ENCODE data around the gene TBC1D9. TPM values are rescaled to one million over a fixed set of nuclear protein-coding genes. Genes with fewer than 3 reads are reported as not detected.

Gene TBC1D9
- polyA plus RNA-seq, 3 donors from 2014 or later: 0.21 to 1.1 (median 0.22) TPM

DNA sequence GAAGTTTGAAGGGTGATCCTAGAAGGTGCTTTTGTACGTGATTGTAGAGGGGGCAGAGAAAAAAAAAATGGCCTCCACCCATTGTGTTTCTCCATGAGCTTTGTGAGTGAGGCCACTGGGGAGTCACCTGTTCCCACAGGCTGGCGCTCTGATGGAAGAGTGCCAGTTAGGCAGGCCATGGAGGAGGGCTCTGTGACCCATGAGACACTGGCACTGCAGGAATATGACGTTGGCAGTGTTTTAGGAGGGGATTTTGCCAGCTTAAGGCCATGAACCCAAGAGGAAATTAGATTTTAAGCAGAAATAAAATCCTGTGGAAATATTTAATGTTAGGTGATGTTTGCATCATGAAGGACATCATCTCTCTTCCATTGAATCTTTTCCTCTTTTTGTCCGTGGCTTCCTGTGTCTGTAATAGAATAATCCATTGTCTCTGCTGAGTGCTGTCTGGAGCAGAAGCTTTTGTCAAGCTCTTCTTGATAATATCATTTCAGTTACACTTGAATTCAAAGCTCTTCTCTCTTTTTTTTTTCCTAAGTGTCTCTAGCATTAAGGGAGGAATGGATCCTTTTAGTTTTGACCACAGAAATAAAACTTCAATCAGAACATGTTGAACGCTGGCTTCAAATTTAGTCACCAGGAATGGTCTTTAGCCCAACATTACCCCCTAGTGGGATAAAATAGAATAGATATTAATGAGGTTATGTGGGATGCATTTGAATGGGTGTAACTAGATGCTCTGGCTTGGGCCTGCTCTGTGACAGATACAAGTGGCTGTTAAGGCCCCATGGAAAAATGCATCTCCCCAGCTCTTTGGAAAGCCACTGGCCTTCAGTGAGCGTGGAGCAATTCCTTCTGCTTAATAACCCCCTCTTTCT is 146.4 kb downstream of the TBC1D9 start:
- H3K27me3 Mint-ChIP-seq (ENCODE audit: low read depth in 3 of 3): peaks cover 2 to 5% (median 2%) of the 10 kb centered on the region in 3 donors
- no peaks in the 10 kb centered on the region for H3K36me3 Mint-ChIP-seq
- H3K4me1 Mint-ChIP-seq: no peaks in the 10 kb centered on the region
- H3K4me3 Mint-ChIP-seq: no peak overlapping the region
- H3K9me3 Mint-ChIP-seq: no peaks in the 10 kb centered on the region
- H3K27ac Mint-ChIP-seq: no peak overlapping the region
- no peak for DNase-seq

- no peak overlapping the region for H3K4me3 Mint-ChIP-seq
- H3K27me3 Mint-ChIP-seq (ENCODE audit: low read depth in 3 of 3): peaks cover 1 to 5% (median 2%) of the 10 kb centered on the region in 3 donors
- no peak for DNase-seq
- H3K27ac Mint-ChIP-seq: no peak overlapping the region
- no peaks in the 10 kb centered on the region for H3K4me1 Mint-ChIP-seq
- H3K36me3 Mint-ChIP-seq: no peaks in the 10 kb centered on the region
- H3K9me3 Mint-ChIP-seq: no peaks in the 10 kb centered on the region
Measured at GRCh38 chr4:140607852-140608251, 148.3 kb downstream of the TBC1D9 start.

GRCh38 chr4:140604544-140604943 is 151.6 kb downstream of the TBC1D9 start:
- no peaks in the 10 kb centered on the region for H3K9me3 Mint-ChIP-seq
- no peak for DNase-seq

DNA sequence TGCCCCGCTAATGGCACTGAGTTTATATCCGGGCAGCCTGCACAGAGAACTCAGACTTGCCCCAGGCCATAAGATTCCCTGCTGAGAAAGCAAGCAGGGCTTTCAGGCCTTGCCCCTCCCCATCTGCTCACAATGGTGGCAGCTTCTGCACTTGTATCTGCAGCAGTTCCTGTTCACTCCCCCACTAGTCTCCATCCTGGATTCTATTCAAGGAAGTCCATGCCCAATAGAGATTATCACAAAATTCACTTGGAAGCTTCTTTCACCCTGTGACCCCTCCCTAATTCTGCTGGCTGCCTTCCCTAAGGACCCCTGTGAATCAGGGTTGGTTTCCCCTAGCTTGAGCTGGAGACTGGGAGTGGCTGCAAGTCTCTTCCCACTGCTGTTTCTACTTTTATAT is 152.9 kb downstream of the TBC1D9 start:
- H3K4me1 Mint-ChIP-seq: no peaks in the 10 kb centered on the region
- H3K27ac Mint-ChIP-seq: no peak overlapping the region
- DNase-seq: no peak
- H3K4me3 Mint-ChIP-seq: no peak overlapping the region
- H3K9me3 Mint-ChIP-seq: no peaks in the 10 kb centered on the region
- peaks cover 2 to 7% (median 4%) of the 10 kb centered on the region in 3 donors for H3K27me3 Mint-ChIP-seq (ENCODE audit: low read depth in 3 of 3)
- H3K36me3 Mint-ChIP-seq: no peaks in the 10 kb centered on the region

More at GRCh38 chr4:140604544-140604943, 151.6 kb downstream of the TBC1D9 start:
- peaks cover 2 to 5% (median 2%) of the 10 kb centered on the region in 3 donors for H3K27me3 Mint-ChIP-seq (ENCODE audit: low read depth in 3 of 3)
- H3K27ac Mint-ChIP-seq: no peak overlapping the region
- no peak overlapping the region for H3K4me3 Mint-ChIP-seq
- no peaks in the 10 kb centered on the region for H3K4me1 Mint-ChIP-seq
- H3K36me3 Mint-ChIP-seq: no peaks in the 10 kb centered on the region

DNA sequence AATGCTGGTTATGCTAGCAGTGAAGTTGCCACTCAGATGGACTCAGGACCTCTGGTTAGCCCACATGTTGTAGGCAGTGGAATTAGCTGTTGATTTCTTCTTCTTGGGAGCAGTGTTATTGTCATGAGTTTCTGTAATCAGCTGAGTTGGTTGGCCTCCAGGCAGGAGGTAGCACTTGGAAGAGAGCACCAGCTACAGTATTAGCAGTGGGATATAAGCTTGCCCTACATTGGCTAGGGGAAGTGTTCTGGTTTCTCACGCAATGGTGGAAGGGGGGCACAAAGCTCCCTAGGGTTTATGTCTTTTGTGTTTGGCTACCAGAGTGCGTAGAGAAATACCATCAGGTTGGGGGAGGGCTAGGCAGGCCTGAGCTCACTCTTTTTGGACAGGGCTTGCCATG is 153.5 kb downstream of the TBC1D9 start:
- Mint-ChIP-seq H3K36me3 (no peaks in the 10 kb centered on the region), H3K4me1 (no peaks in the 10 kb centered on the region), H3K27ac (no peak overlapping the region), H3K9me3 (no peaks in the 10 kb centered on the region), H3K4me3 (no peak overlapping the region), H3K27me3 (ENCODE audit: low read depth in 3 of 3) (peaks cover 2 to 7% (median 4%) of the 10 kb centered on the region in 3 donors)
- DNase-seq: no peak

- Mint-ChIP-seq H3K4me1 (no peaks in the 10 kb centered on the region), H3K9me3 (no peaks in the 10 kb centered on the region), H3K27me3 (ENCODE audit: low read depth in 3 of 3) (peaks cover 2 to 7% (median 3%) of the 10 kb centered on the region in 3 donors), H3K27ac (no peak overlapping the region), H3K4me3 (no peak overlapping the region), H3K36me3 (no peaks in the 10 kb centered on the region)
- DNase-seq: no peak
Measured at GRCh38 chr4:140600408-140600807, 155.8 kb downstream of the TBC1D9 start.

DNA sequence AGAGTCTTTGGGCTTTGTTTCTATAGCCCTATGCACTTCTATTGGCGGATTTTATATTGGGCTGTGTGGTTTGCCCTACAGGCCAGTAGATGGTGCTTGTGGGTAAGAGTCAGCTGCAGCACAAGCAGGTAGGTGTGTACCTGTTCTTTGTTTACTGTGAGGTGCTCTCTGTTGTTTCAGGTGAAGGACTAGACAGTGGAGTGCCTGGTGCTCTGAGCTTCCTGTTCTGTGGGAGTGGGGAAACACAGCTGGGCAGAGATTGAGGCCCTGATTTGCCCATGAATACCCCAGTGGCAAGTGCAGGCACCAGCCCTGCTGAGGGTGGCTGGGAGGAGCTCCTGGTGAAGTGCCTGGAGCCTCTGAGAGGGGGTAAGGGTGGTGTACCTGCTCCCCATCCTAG is 161.1 kb downstream of the TBC1D9 start:
- Mint-ChIP-seq H3K9me3 (no peaks in the 10 kb centered on the region), H3K27ac (no peak overlapping the region), H3K4me3 (no peak overlapping the region), H3K4me1 (no peaks in the 10 kb centered on the region), H3K36me3 (no peaks in the 10 kb centered on the region), H3K27me3 (ENCODE audit: low read depth in 3 of 3) (peaks cover 7 to 11% (median 8%) of the 10 kb centered on the region in 3 donors)
- no peak for DNase-seq

DNA sequence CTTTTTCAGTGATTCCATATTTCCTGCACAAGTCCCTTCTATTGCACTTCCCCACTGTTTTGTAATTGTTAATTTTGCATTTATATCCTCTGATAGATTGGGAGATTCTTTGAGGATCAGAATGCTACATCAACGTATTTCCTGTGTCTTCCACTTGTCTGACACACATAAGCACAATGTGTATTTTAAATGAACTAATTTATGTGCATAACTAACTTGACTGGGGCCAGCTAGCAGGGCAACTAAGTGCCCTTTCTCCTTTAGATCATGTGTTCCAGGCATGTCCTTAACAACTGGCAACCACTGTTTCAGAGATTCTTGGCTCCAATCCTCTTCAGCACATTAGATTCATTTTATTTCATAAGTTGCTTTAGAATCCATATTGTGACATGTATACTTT is 171.7 kb downstream of the TBC1D9 start:
- Mint-ChIP-seq H3K27ac (no peak overlapping the region), H3K4me3 (no peak overlapping the region), H3K36me3 (no peaks in the 10 kb centered on the region), H3K27me3 (ENCODE audit: low read depth in 3 of 3) (peaks cover 1 to 5% (median 4%) of the 10 kb centered on the region in 3 donors), H3K9me3 (no peaks in the 10 kb centered on the region), H3K4me1 (no peaks in the 10 kb centered on the region)
- no peak for DNase-seq

- DNase-seq: no peak
- Mint-ChIP-seq H3K4me1 (no peaks in the 10 kb centered on the region), H3K36me3 (no peaks in the 10 kb centered on the region), H3K9me3 (peaks cover 0 to 4% (median 0%) of the 10 kb centered on the region in 6 donors), H3K27me3 (ENCODE audit: low read depth in 3 of 3) (peaks cover 3 to 9% (median 6%) of the 10 kb centered on the region in 3 donors), H3K27ac (no peak overlapping the region), H3K4me3 (no peak overlapping the region)
Measured at GRCh38 chr4:140581078-140581477, 175.1 kb downstream of the TBC1D9 start.

GRCh38 chr4:140579278-140579677 is 176.9 kb downstream of the TBC1D9 start:
- H3K9me3 Mint-ChIP-seq: peaks cover 0 to 4% (median 0%) of the 10 kb centered on the region in 6 donors
- no peak overlapping the region for H3K27ac Mint-ChIP-seq
- no peaks in the 10 kb centered on the region for H3K4me1 Mint-ChIP-seq
- H3K36me3 Mint-ChIP-seq: no peaks in the 10 kb centered on the region
- no peak for DNase-seq
- no peak overlapping the region for H3K4me3 Mint-ChIP-seq
- peaks cover 3 to 7% (median 6%) of the 10 kb centered on the region in 3 donors for H3K27me3 Mint-ChIP-seq (ENCODE audit: low read depth in 3 of 3)

GRCh38 chr4:140575489-140575888 is 180.7 kb downstream of the TBC1D9 start:
- Mint-ChIP-seq H3K27me3 (ENCODE audit: low read depth in 3 of 3) (peaks cover 3 to 16% (median 15%) of the 10 kb centered on the region in 3 donors), H3K9me3 (peaks cover 0 to 10% (median 0%) of the 10 kb centered on the region in 6 donors), H3K27ac (no peak overlapping the region), H3K4me3 (no peak overlapping the region), H3K36me3 (no peaks in the 10 kb centered on the region), H3K4me1 (no peaks in the 10 kb centered on the region)
- no peak for DNase-seq

DNA sequence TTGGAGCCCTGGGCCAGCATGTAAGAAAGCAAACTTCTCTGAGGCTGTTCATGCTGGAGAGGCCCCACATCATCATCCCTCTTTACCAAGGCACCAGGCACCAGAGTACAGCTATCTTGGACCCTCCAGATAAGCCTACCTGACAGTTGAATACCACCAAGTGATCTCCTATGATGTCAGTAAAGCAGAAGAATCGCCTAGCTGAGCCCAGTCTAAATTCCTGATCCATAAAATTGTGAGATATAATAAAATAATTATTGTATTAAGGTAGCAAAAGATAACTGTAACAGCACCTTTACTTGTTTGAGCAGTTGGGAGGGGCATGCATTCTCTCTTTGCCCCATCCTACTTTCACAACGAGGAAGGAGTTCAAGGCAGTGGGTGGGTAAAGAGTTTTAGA is 184.6 kb downstream of the TBC1D9 start:
- peaks cover 0 to 7% (median 1%) of the 10 kb centered on the region in 6 donors for H3K9me3 Mint-ChIP-seq
- peaks cover 0 to 3% (median 3%) of the 10 kb centered on the region in 3 donors for H3K36me3 Mint-ChIP-seq
- H3K4me3 Mint-ChIP-seq: no peak overlapping the region
- no peak overlapping the region for H3K27ac Mint-ChIP-seq
- H3K27me3 Mint-ChIP-seq (ENCODE audit: low read depth in 3 of 3): peaks cover 17 to 34% (median 27%) of the 10 kb centered on the region in 3 donors
- peaks cover 14 to 19% of the 10 kb centered on the region in 2 donors for H3K4me1 Mint-ChIP-seq
- DNase-seq: no peak

Data from immature natural killer cell (primary cell).